Panc1 (cell line): ENCODE measurements around the gene ELMO1. TPM values are rescaled to one million over a fixed set of nuclear protein-coding genes. Genes with fewer than 3 reads are reported as not detected.

ENCODE experiments used
- ATAC-seq: fragments of 200-7000 bp; cut with Tn5 transposase; 2 replicates; pipeline ENCODE4 v1.9.1; 2020; ENCODE audit warnings: mild to moderate bottlenecking, moderate library complexity
- BruUV-seq: library from RNA; stranded (reverse); fragments of 400-500 nt; replicated peaks from 2 replicates; lab custom pipeline; 2021; lab: Mats Ljungman, UMichigan
- CTCF ChIA-PET: fragments of 300-600 bp; sonication (Branson Sonifier 250); formaldehyde crosslinking; loops from one replicate; lab custom pipeline; 2022; ENCODE audit warnings: antibody characterized with exemption; lab: Charles Lee
- POLR2A ChIA-PET: fragments of 300-600 bp; sonication (Branson Sonifier 250); formaldehyde crosslinking; loops from one replicate; lab custom pipeline; 2022; ENCODE audit warnings: antibody characterized with exemption; lab: Charles Lee
- DNase-seq: peaks from one replicate; pipeline ENCODE4 v3.0.0-alpha.2; 2010; ENCODE audit warnings: low read depth, low spot score
- H3K27ac ChIP-seq: 2 replicates; pipeline ENCODE4 v1.5.1; 2011; ENCODE audit warnings: mild to moderate bottlenecking, low read length, inconsistent platforms
- H3K27me3 ChIP-seq: fragments of 200-500 bp; sonication (Bioruptor generic); 2 replicates; pipeline ENCODE4 v1.6.0; 2014; ENCODE audit warnings: low read length, inconsistent platforms; ENCODE audit not compliant: control insufficient read depth, insufficient read depth
- H3K36me3 ChIP-seq: fragments of 200-500 bp; sonication (Bioruptor generic); 2 replicates; pipeline ENCODE4 v1.5.1; 2014; ENCODE audit warnings: inconsistent platforms, mild to moderate bottlenecking, low read length, moderate library complexity; ENCODE audit not compliant: control insufficient read depth, insufficient read depth
- H3K4me1 ChIP-seq: 2 replicates; pipeline ENCODE4 v1.5.1; 2011; ENCODE audit warnings: inconsistent platforms, mild to moderate bottlenecking, low read length, moderate library complexity; ENCODE audit not compliant: control insufficient read depth, insufficient read depth
- H3K4me3 ChIP-seq, 2 experiments: 2 replicates each; pipeline ENCODE4 v1.5.1; 2011 to 2012; ENCODE audit warnings: low read depth in 2 of 2, low read length in 2 of 2, mild to moderate bottlenecking in 2 of 2, inconsistent platforms in 1 of 2, moderate library complexity in 1 of 2
- H3K9me3 ChIP-seq: fragments of 200-500 bp; sonication (Bioruptor generic); 2 replicates; pipeline ENCODE4 v1.5.1; 2014; ENCODE audit warnings: low read depth, mild to moderate bottlenecking, inconsistent platforms, low read length, moderate library complexity; ENCODE audit not compliant: control insufficient read depth, insufficient read depth
- CTCF ChIP-seq: fragments of 450-650 bp; IDR thresholded peaks from 2 replicates; pipeline ENCODE4 v1.5.1; 2017; ENCODE audit warnings: mild to moderate bottlenecking
- POLR2AphosphoS5 ChIP-seq: IDR thresholded peaks from 2 replicates; pipeline ENCODE4 v1.6.1; 2012; ENCODE audit warnings: mild to moderate bottlenecking, low read depth, low read length, moderate library complexity
- REST ChIP-seq, 2 experiments: IDR thresholded peaks; 2 replicates each; pipeline ENCODE4 v1.6.1; 2011 to 2012; ENCODE audit warnings: low read depth in 2 of 2, control low read depth in 1 of 2, low read length in 1 of 2, mild to moderate bottlenecking in 1 of 2, moderate library complexity in 1 of 2; ENCODE audit not compliant: insufficient read depth in 1 of 2
- SIN3A ChIP-seq: IDR thresholded peaks from 2 replicates; pipeline ENCODE4 v1.6.1; 2012; ENCODE audit warnings: low read depth, mild to moderate bottlenecking, low read length, moderate library complexity, borderline replicate concordance; ENCODE audit not compliant: insufficient read depth
- TCF7L2 ChIP-seq: IDR thresholded peaks from 2 replicates; pipeline ENCODE4 v1.6.1; 2011; ENCODE audit warnings: mild to moderate bottlenecking, low read depth, low read length, inconsistent platforms
- in situ Hi-C: cut with HindIII; loops from 2 replicates; pipeline ENCODE4 v1.10.0; 2016; ENCODE audit warnings: low sequenced_read_pairs, low pct_unique_long_range_greater_than_20kb
- intact Hi-C: fragments of 100-400 bp; cut with micrococcal nuclease; formaldehyde crosslinking; loops from one replicate; pipeline ENCODE4 v1.10.0; 2022; ENCODE audit not compliant: unreplicated experiment
- total RNA-seq: library from RNA; stranded (reverse); gene quantifications from one replicate; pipeline ENCODE4 v1.2.1, GENCODE V29; 2021; ENCODE audit not compliant: unreplicated experiment

The ELMO1 gene
- total RNA-seq, 1 experiment from 2014 or later = 0.80 TPM

GRCh38 chr7:37428681-37429434 lies 19.8 kb downstream of the ELMO1 start:
- DNase-seq = no peak
- Histone ChIP-seq H3K27ac (no peak overlapping the region), H3K27me3 (peaks cover 3% of the 10 kb centered on the region), H3K9me3 (no peaks in the 10 kb centered on the region), H3K4me1 (no peaks in the 10 kb centered on the region), H3K36me3 (no peaks in the 10 kb centered on the region), H3K4me3 (no peak overlapping the region)
- no TSS peak for BruUV-seq
- no peak for ATAC-seq
- in situ Hi-C loops = no loop called here
- intact Hi-C loops = no loop called here
- ChIA-PET CTCF (no interaction called here), POLR2A (no interaction called here)
- no peak for TF ChIP-seq TCF7L2
- TF ChIP-seq SIN3A = no peak
- no peak for TF ChIP-seq POLR2AphosphoS5
- TF ChIP-seq CTCF = no peak
- TF ChIP-seq REST (IDR thresholded peaks at IDR 0.05; ENCODE audit: insufficient read depth in 1 of 2, low read depth in 2 of 2, low read length in 1 of 2) = no peak

GRCh38 chr7:37427276-37427940 lies 21.3 kb downstream of the ELMO1 start:
- POLR2A ChIA-PET = no interaction called here
- no peak for TF ChIP-seq SIN3A
- no peak for TF ChIP-seq TCF7L2
- no peak for TF ChIP-seq REST (IDR thresholded peaks at IDR 0.05; ENCODE audit: insufficient read depth in 1 of 2, low read depth in 2 of 2, low read length in 1 of 2)
- no peak for TF ChIP-seq CTCF
- no peaks in the 10 kb centered on the region for H3K4me1 ChIP-seq

More at GRCh38 chr7:37427276-37427940, 21.3 kb downstream of the ELMO1 start:
- no peak overlapping the region for H3K27ac ChIP-seq
- CTCF ChIA-PET = interaction anchor here (0.6 kb wide), 1 partner anchor 68 kb away, joined by 3 read pairs; no protein-coding TSS in a partner anchor
- no TSS peak for BruUV-seq
- intact Hi-C loops = no loop called here
- no peak overlapping the region for H3K4me3 ChIP-seq
- in situ Hi-C loops = no loop called here
- peaks cover 5% of the 10 kb centered on the region for H3K27me3 ChIP-seq
- no peaks in the 10 kb centered on the region for H3K9me3 ChIP-seq
- no peak for DNase-seq
- no peaks in the 10 kb centered on the region for H3K36me3 ChIP-seq
- no peak for ATAC-seq
